Calu3 (cell line): ENCODE results near the gene RMI1. TPM values are rescaled to one million over a fixed set of nuclear protein-coding genes. Genes with fewer than 3 reads are reported as not detected.

ENCODE experiments used
- BruUV-seq: library from RNA; stranded (reverse); fragments of 400-500 nt; replicated peaks from 2 replicates; lab custom pipeline; 2021; lab: Mats Ljungman, UMichigan
- CTCF ChIA-PET: fragments of 300-600 bp; sonication (Branson Sonifier 250); formaldehyde crosslinking; loops from one replicate; lab custom pipeline; 2022; ENCODE audit warnings: antibody characterized with exemption; lab: Charles Lee
- DNase-seq: peaks from one replicate; pipeline ENCODE4 v3.0.0; 2022
- H3K27ac Mint-ChIP-seq: one replicate; pipeline ENCODE4 v1.8.0; 2022; ENCODE audit warnings: mixed read lengths; ENCODE audit not compliant: unreplicated experiment
- H3K27me3 Mint-ChIP-seq: one replicate; pipeline ENCODE4 v1.8.0; 2022; ENCODE audit warnings: mixed read lengths; ENCODE audit not compliant: unreplicated experiment
- H3K36me3 Mint-ChIP-seq: one replicate; pipeline ENCODE4 v1.8.0; 2022; ENCODE audit warnings: mild to moderate bottlenecking, moderate library complexity, mixed read lengths; ENCODE audit not compliant: insufficient read depth, unreplicated experiment
- H3K4me1 Mint-ChIP-seq: one replicate; pipeline ENCODE4 v1.8.0; 2022; ENCODE audit warnings: mild to moderate bottlenecking, low read depth, mixed read lengths; ENCODE audit not compliant: unreplicated experiment
- H3K4me3 Mint-ChIP-seq: one replicate; pipeline ENCODE4 v1.8.0; 2022; ENCODE audit warnings: mild to moderate bottlenecking, low read depth, moderate library complexity, mixed read lengths; ENCODE audit not compliant: unreplicated experiment
- H3K9me3 Mint-ChIP-seq: one replicate; pipeline ENCODE4 v1.8.0; 2022; ENCODE audit warnings: low read depth, mixed read lengths; ENCODE audit not compliant: unreplicated experiment
- intact Hi-C: fragments of 100-400 bp; cut with micrococcal nuclease; formaldehyde crosslinking; loops from one replicate; pipeline ENCODE4 v1.10.0; 2022; ENCODE audit not compliant: unreplicated experiment
- total RNA-seq: library from RNA; stranded (reverse); gene quantifications from 2 replicates; pipeline ENCODE4 v1.2.3, GENCODE V29; 2022
- TF ChIP-seq, protein P1 (sequence below): fragments of 200-600 bp; IDR thresholded peaks from one replicate; pipeline ENCODE4 v1.8.0; 2022; ENCODE audit warnings: antibody characterized with exemption; ENCODE audit not compliant: unreplicated experiment

The RMI1 gene
- total RNA-seq, 1 experiment from 2014 or later, result 15.4 TPM

DNA sequence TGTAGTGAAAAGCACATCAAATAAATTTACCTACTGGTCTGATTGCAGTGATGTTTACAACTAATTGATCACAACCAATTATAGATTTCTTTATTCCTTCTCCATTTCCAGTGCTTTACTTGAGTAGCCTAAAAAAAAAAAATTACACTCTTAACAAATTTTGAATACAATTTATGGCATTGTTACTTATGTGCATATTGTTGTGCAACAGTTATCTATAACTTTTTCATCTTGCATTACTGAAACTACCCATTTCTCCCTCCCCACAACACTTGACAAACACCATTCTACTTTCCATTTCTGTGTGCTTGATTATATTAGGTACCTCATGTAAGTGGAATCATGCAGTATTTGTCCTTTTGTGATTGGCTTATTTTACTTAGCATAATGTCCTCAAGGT lies 12.3 kb downstream of the RMI1 start:
- DNase-seq, result no peak
- H3K4me1 Mint-ChIP-seq, result no peaks in the 10 kb centered on the region
- no peaks in the 10 kb centered on the region for H3K9me3 Mint-ChIP-seq
- TF ChIP-seq, protein P1, sequence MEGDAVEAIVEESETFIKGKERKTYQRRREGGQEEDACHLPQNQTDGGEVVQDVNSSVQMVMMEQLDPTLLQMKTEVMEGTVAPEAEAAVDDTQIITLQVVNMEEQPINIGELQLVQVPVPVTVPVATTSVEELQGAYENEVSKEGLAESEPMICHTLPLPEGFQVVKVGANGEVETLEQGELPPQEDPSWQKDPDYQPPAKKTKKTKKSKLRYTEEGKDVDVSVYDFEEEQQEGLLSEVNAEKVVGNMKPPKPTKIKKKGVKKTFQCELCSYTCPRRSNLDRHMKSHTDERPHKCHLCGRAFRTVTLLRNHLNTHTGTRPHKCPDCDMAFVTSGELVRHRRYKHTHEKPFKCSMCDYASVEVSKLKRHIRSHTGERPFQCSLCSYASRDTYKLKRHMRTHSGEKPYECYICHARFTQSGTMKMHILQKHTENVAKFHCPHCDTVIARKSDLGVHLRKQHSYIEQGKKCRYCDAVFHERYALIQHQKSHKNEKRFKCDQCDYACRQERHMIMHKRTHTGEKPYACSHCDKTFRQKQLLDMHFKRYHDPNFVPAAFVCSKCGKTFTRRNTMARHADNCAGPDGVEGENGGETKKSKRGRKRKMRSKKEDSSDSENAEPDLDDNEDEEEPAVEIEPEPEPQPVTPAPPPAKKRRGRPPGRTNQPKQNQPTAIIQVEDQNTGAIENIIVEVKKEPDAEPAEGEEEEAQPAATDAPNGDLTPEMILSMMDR, result no peak
- no peak overlapping the region for H3K4me3 Mint-ChIP-seq
- H3K27ac Mint-ChIP-seq, result no peak overlapping the region
- H3K27me3 Mint-ChIP-seq, result no peaks in the 10 kb centered on the region
- intact Hi-C loops, result loop anchor here (5.0 kb wide), 2 partner anchors 179 to 269 kb away; no protein-coding TSS in a partner anchor
- CTCF ChIA-PET, result no interaction called here
- peaks cover 5% of the 10 kb centered on the region for H3K36me3 Mint-ChIP-seq
- BruUV-seq, result no TSS peak

DNA sequence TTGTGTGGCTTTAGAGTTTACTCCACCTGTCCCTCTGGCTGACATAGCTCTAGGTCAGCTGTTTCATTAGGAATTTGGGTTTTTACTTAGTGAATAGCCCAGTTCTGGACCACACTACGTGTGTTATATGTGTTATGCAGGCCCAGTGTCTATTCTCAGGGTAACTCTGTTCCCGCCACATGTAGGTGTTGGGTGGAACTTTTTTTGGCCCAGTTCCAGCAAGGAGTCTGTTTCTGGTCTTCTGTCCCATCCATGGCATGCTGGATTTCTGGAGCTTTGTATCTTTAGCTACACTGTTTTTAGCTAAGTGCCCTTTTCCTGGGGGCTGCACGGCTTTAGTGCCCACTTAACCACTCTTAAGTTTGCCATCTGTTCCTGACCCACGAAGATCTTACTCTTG lies 15.5 kb downstream of the RMI1 start:
- intact Hi-C loops, result no loop called here
- no peaks in the 10 kb centered on the region for H3K9me3 Mint-ChIP-seq
- H3K4me3 Mint-ChIP-seq, result no peak overlapping the region
- H3K36me3 Mint-ChIP-seq, result no peaks in the 10 kb centered on the region
- TF ChIP-seq, protein P1, result no peak
- no peak overlapping the region for H3K27ac Mint-ChIP-seq
- no peak for DNase-seq
- no peaks in the 10 kb centered on the region for H3K4me1 Mint-ChIP-seq
- CTCF ChIA-PET, result interaction anchor here (0.6 kb wide), 1 partner anchor 194 kb away, joined by 3 read pairs; no protein-coding TSS in a partner anchor
- no TSS peak for BruUV-seq
- H3K27me3 Mint-ChIP-seq, result no peaks in the 10 kb centered on the region

- H3K4me1 Mint-ChIP-seq, result no peaks in the 10 kb centered on the region
- H3K9me3 Mint-ChIP-seq, result no peaks in the 10 kb centered on the region
- no peak overlapping the region for H3K27ac Mint-ChIP-seq
- no peak for DNase-seq
- intact Hi-C loops, result no loop called here
- no peaks in the 10 kb centered on the region for H3K27me3 Mint-ChIP-seq
- TF ChIP-seq, protein P1, result no peak
- no peaks in the 10 kb centered on the region for H3K36me3 Mint-ChIP-seq
- BruUV-seq, result no TSS peak
- no peak overlapping the region for H3K4me3 Mint-ChIP-seq
- CTCF ChIA-PET, result no interaction called here
Observed at GRCh38 chr9:83999141-83999918, 18.7 kb downstream of the RMI1 start.

GRCh38 chr9:84000186-84000585 lies 19.6 kb downstream of the RMI1 start:
- no peaks in the 10 kb centered on the region for H3K4me1 Mint-ChIP-seq
- CTCF ChIA-PET, result no interaction called here
- no peak overlapping the region for H3K27ac Mint-ChIP-seq
- no peaks in the 10 kb centered on the region for H3K36me3 Mint-ChIP-seq
- TF ChIP-seq, protein P1, result no peak
- no TSS peak for BruUV-seq
- no peaks in the 10 kb centered on the region for H3K9me3 Mint-ChIP-seq
- no peaks in the 10 kb centered on the region for H3K27me3 Mint-ChIP-seq
- no peak overlapping the region for H3K4me3 Mint-ChIP-seq
- DNase-seq, result no peak
- intact Hi-C loops, result no loop called here
